Neural progenitor cell (in vitro differentiated cells): ENCODE measurements around the gene PAX6.

ENCODE experiments used
- EZH2 ChIP-seq: fragments of 200-600 bp; sonication (generic); IDR thresholded peaks from 2 replicates; pipeline ENCODE4 v1.6.1; 2017; ENCODE audit warnings: antibody characterized with exemption, mild to moderate bottlenecking, moderate library complexity
- EZH2phosphoT487 ChIP-seq: fragments of 200-600 bp; sonication (generic); IDR thresholded peaks from 2 replicates; pipeline ENCODE4 v1.6.1; 2017; ENCODE audit warnings: antibody characterized with exemption
- TF ChIP-seq, protein P1 (sequence below): fragments of 200-600 bp; sonication (generic); IDR thresholded peaks from 2 replicates; pipeline ENCODE4 v1.5.1; 2017; ENCODE audit warnings: antibody characterized with exemption, mild to moderate bottlenecking

DNA sequence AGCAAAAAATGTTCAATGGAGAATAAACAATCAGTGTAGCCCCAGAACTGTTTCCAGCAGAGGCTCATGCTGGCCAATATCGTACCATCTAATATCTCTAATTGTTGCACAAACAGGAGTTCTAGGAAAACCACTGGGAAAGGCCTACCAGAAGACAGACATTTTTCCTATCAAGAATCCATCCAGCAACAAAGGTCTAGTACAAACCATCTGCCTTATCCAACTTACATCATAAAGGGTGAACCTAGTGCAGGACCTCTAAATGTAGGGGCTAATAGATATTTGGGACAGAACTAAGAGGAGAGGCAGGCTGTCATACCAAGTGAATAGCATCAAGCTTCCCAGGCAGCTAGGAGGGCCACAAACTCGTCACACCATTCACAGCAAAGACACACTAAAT is 18.7 kb downstream of the PAX6 start:
- TF ChIP-seq, protein P1, sequence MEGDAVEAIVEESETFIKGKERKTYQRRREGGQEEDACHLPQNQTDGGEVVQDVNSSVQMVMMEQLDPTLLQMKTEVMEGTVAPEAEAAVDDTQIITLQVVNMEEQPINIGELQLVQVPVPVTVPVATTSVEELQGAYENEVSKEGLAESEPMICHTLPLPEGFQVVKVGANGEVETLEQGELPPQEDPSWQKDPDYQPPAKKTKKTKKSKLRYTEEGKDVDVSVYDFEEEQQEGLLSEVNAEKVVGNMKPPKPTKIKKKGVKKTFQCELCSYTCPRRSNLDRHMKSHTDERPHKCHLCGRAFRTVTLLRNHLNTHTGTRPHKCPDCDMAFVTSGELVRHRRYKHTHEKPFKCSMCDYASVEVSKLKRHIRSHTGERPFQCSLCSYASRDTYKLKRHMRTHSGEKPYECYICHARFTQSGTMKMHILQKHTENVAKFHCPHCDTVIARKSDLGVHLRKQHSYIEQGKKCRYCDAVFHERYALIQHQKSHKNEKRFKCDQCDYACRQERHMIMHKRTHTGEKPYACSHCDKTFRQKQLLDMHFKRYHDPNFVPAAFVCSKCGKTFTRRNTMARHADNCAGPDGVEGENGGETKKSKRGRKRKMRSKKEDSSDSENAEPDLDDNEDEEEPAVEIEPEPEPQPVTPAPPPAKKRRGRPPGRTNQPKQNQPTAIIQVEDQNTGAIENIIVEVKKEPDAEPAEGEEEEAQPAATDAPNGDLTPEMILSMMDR: no peak
- TF ChIP-seq EZH2: no peak
- TF ChIP-seq EZH2phosphoT487: no peak
